Measurements from ENCODE around the gene HNRNPA1.

GRCh38 chr12:54303640-54304039 lies 23.1 kb downstream of the HNRNPA1 start:
- TF ChIP-seq EZH2 (IDR thresholded peaks at IDR 0.05) (no peak), POLR2AphosphoS5 (IDR thresholded peaks at IDR 0.05; ENCODE audit: borderline replicate concordance, low read depth, low read length) (no peak), FOXP2 (optimal IDR thresholded peaks at IDR 0.05; ENCODE audit: control extremely low read depth, extremely low read length, insufficient read depth) (no peak)

Measured in SK-N-MC (cell line).